HepG2 (cell line): ENCODE results near the gene ZNF488. TPM values are rescaled to one million over a fixed set of nuclear protein-coding genes. Genes with fewer than 3 reads are reported as not detected.

Source experiments
- ATAC-seq: fragments of 200-7000 bp; cut with Tn5 transposase; 3 replicates; pipeline ENCODE4 v1.9.1; 2020; ENCODE audit warnings: mild to moderate bottlenecking, moderate library complexity
- BruUV-seq: library from RNA; stranded (reverse); fragments of 400-500 nt; replicated peaks from 2 replicates; lab custom pipeline; 2021; lab: Mats Ljungman, UMichigan
- CTCF ChIA-PET: fragments of 300-600 bp; formaldehyde crosslinking; extraction: SDS; loops from one replicate; lab custom pipeline; 2021; ENCODE audit warnings: low total read pairs, inconsistent platforms, low intra/inter-chr PET ratio; lab: Yijun Ruan, JAX
- POLR2A ChIA-PET: fragments of 350-600 bp; sonication (Branson Sonifier 250); formaldehyde crosslinking; loops from one replicate; lab custom pipeline; 2020; ENCODE audit warnings: antibody characterized with exemption, inconsistent platforms; lab: Yijun Ruan, JAX
- DNase-seq: peaks from one replicate; pipeline ENCODE4 v3.0.0-alpha.2; 2015; ENCODE audit warnings: low spot score
- FAIRE-seq: peaks from 3 replicates; lab custom pipeline; 2011; peaks lifted over from hg19 to GRCh38; lab: Jason Lieb, UNC
- H2AFZ ChIP-seq: one replicate; pipeline ENCODE4 v1.6.1; 2011; ENCODE audit warnings: low read length, inconsistent platforms
- H3K27ac ChIP-seq: fragments of 300-600 bp; 3 replicates; pipeline ENCODE4 v1.8.0; 2011; ENCODE audit warnings: mixed run types, mild to moderate bottlenecking, mixed read lengths, low read length, inconsistent platforms; ENCODE audit not compliant: insufficient read depth; ENCODE audit errors: extremely low read length
- H3K27me3 ChIP-seq, 2 experiments: fragments of 200-600 bp in 1 of 2; 2 replicates in 1 of 2; 3 replicates in 1 of 2; pipeline versions ENCODE4 v1.6.0 to v1.8.0; 2011; ENCODE audit warnings: low read length in 2 of 2, mild to moderate bottlenecking in 2 of 2, moderate library complexity in 2 of 2, inconsistent platforms in 1 of 2; ENCODE audit not compliant: insufficient read depth in 2 of 2, control insufficient read depth in 1 of 2
- H3K36me3 ChIP-seq, 2 experiments: fragments of 200-600 bp in 1 of 2; replicated peaks in 1 of 2; 2 replicates in 1 of 2; 3 replicates in 1 of 2; pipeline versions ENCODE4 v1.5.1 to v1.8.0; 2011; ENCODE audit warnings: low read length in 2 of 2, inconsistent platforms in 1 of 2; ENCODE audit not compliant: insufficient read depth in 2 of 2, control insufficient read depth in 1 of 2
- H3K4me1 ChIP-seq: 2 replicates; pipeline ENCODE4 v1.5.1; 2012; ENCODE audit warnings: low read length, inconsistent platforms; ENCODE audit not compliant: insufficient read depth
- H3K4me2 ChIP-seq: 2 replicates; pipeline ENCODE4 v1.6.0; 2011; ENCODE audit warnings: low read depth, low read length, inconsistent platforms
- H3K4me3 ChIP-seq, 3 experiments: fragments of 200-600 bp in 1 of 3; sonication (generic), shearing (Covaris generic) in 1 of 3; replicated peaks in 1 of 3; 2 replicates each; pipeline ENCODE4 v1.5.1; 2011 to 2016; ENCODE audit warnings: low read length in 3 of 3, inconsistent platforms in 2 of 3, low read depth in 2 of 3, mild to moderate bottlenecking in 2 of 3, control low read depth in 1 of 3, mixed read lengths in 1 of 3; ENCODE audit not compliant: insufficient read depth in 1 of 3
- H3K79me2 ChIP-seq: one replicate; pipeline ENCODE4 v1.6.1; 2011; ENCODE audit warnings: low read length, inconsistent platforms; ENCODE audit not compliant: insufficient read depth
- H3K9ac ChIP-seq: 2 replicates; pipeline ENCODE4 v1.6.0; 2011; ENCODE audit warnings: mild to moderate bottlenecking, low read depth, low read length, inconsistent platforms; ENCODE audit not compliant: insufficient read depth
- H3K9me3 ChIP-seq: 2 replicates; pipeline ENCODE4 v1.5.1; 2012; ENCODE audit warnings: mild to moderate bottlenecking, low read length
- H4K20me1 ChIP-seq: 2 replicates; pipeline ENCODE4 v1.6.0; 2011; ENCODE audit warnings: inconsistent platforms, mild to moderate bottlenecking, low read length, moderate library complexity; ENCODE audit not compliant: insufficient read depth
- AHR ChIP-seq: IDR thresholded peaks from 2 replicates; pipeline ENCODE4 v1.6.1; 2018; ENCODE audit warnings: missing genetic modification reagents, missing compliant biosample characterization
- ASH2L ChIP-seq: fragments of 300-600, 200-600 bp; sonication (generic); IDR thresholded peaks from 2 replicates; pipeline ENCODE4 v1.7.0; 2017; ENCODE audit warnings: low read depth, mild to moderate bottlenecking, moderate library complexity, mixed read lengths, low read length; ENCODE audit not compliant: insufficient read length
- RXRA ChIP-seq: sonication (generic); formaldehyde crosslinking; IDR thresholded peaks from 2 replicates; pipeline ENCODE4 v1.5.1; 2020; ENCODE audit warnings: missing genetic modification reagents
- SMC3 ChIP-seq: IDR thresholded peaks from 2 replicates; pipeline ENCODE4 v1.6.1; 2011; ENCODE audit warnings: low read length, improper control_type of control experiment
- TRIM24 ChIP-seq: sonication (generic); formaldehyde crosslinking; IDR thresholded peaks from 2 replicates; pipeline ENCODE4 v1.8.0; 2022; ENCODE audit warnings: mild to moderate bottlenecking, missing genetic modification reagents
- ZFX ChIP-seq: sonication (generic); formaldehyde crosslinking; IDR thresholded peaks from 2 replicates; pipeline ENCODE4 v1.4.0; 2020; ENCODE audit warnings: mild to moderate bottlenecking, low read depth, missing genetic modification reagents, moderate library complexity
- ZNF724P ChIP-seq: sonication (generic); formaldehyde crosslinking; IDR thresholded peaks from 2 replicates; pipeline ENCODE4 v1.8.0; 2022; ENCODE audit warnings: missing genetic modification reagents, borderline replicate concordance
- ZNF761 ChIP-seq: sonication (generic); formaldehyde crosslinking; conservative IDR thresholded peaks from 2 replicates; pipeline ENCODE4 v1.4.0; 2020; ENCODE audit warnings: mild to moderate bottlenecking, missing genetic modification reagents
- ZNF775 ChIP-seq: sonication (generic); formaldehyde crosslinking; IDR thresholded peaks from 2 replicates; pipeline ENCODE4 v1.4.0; 2020; ENCODE audit warnings: missing genetic modification reagents, mild to moderate bottlenecking, moderate library complexity, borderline replicate concordance
- WGBS: methylation state at CpG from one replicate; pipeline ENCODE4 v1.1.6; 2017; ENCODE audit warnings: low lambda C conversion rate; 5-methylcytosine and 5-hydroxymethylcytosine counted together
- in situ Hi-C: cut with HindIII; loops from 2 replicates; pipeline ENCODE4 v1.10.0; 2017; ENCODE audit warnings: low pct_unique_long_range_greater_than_20kb; ENCODE audit not compliant: extremely low pct_ligation_motif_present
- intact Hi-C: fragments of 100-400 bp; cut with micrococcal nuclease; formaldehyde crosslinking; loops from one replicate; pipeline ENCODE4 v1.10.0; 2022; ENCODE audit not compliant: unreplicated experiment
- polyA plus RNA-seq, 8 experiments: library from polyadenylated mRNA; depleted of rRNA in 3 of 8; stranded (reverse) in 7 of 8; unstranded in 1 of 8; fragments of >200 nt; fragmentation: Illumina TruSeq in 4 of 8; extraction: Trizol in 4 of 8; gene quantifications; 2 replicates each; pipeline versions ENCODE4 v1.2.1 to v1.2.3, GENCODE V29; 2011 to 2016; ENCODE audit warnings: low read depth in 4 of 8, missing spikeins in 1 of 8, mixed read lengths in 1 of 8; ENCODE audit not compliant: insufficient read depth in 1 of 8
- total RNA-seq, 5 experiments: library from RNA; depleted of rRNA; stranded (reverse); fragments of >200 nt; fragmentation: Illumina TruSeq; extraction: Trizol; gene quantifications; 2 replicates each; pipeline ENCODE4 v1.2.3, GENCODE V29; 2016; ENCODE audit warnings: low read depth in 1 of 5
- TF ChIP-seq, protein P1 (sequence below), 2 experiments: fragments of 450-650 bp in 1 of 2; sonication (generic) in 1 of 2; formaldehyde crosslinking; IDR thresholded peaks; 2 replicates each; pipeline versions ENCODE4 v1.5.0 to v1.8.0; 2020 to 2022; ENCODE audit warnings: mild to moderate bottlenecking in 1 of 2, missing genetic modification reagents in 1 of 2
- TF ChIP-seq, protein P2 (sequence below): sonication (generic); formaldehyde crosslinking; IDR thresholded peaks from 2 replicates; pipeline ENCODE4 v1.8.0; 2022; ENCODE audit warnings: missing genetic modification reagents, mild to moderate bottlenecking, borderline replicate concordance
- TF ChIP-seq, protein P3 (sequence below): sonication (generic); formaldehyde crosslinking; IDR thresholded peaks from 2 replicates; pipeline ENCODE4 v1.4.0; 2020; ENCODE audit warnings: mild to moderate bottlenecking, missing genetic modification reagents
- TF ChIP-seq, protein P4 (sequence below): sonication (generic); formaldehyde crosslinking; IDR thresholded peaks from 2 replicates; pipeline ENCODE4 v1.4.0; 2020; ENCODE audit warnings: missing genetic modification reagents, mild to moderate bottlenecking, borderline replicate concordance
- TF ChIP-seq, protein P5 (sequence below), 2 experiments: sonication (generic) in 1 of 2; formaldehyde crosslinking in 1 of 2; IDR thresholded peaks; 2 replicates each; pipeline versions ENCODE4 v1.4.0 to v1.6.1; 2018 to 2020; ENCODE audit warnings: missing genetic modification reagents in 2 of 2, borderline replicate concordance in 1 of 2, low read depth in 1 of 2, mild to moderate bottlenecking in 1 of 2, missing biosample characterization in 1 of 2

ZNF488 gene
- total and polyA plus RNA-seq, 2 of the 13 experiments (the other 11 are each of a cell fraction or from before 2014, with no cell fraction given) = 0.13 to 0.15 TPM

DNA sequence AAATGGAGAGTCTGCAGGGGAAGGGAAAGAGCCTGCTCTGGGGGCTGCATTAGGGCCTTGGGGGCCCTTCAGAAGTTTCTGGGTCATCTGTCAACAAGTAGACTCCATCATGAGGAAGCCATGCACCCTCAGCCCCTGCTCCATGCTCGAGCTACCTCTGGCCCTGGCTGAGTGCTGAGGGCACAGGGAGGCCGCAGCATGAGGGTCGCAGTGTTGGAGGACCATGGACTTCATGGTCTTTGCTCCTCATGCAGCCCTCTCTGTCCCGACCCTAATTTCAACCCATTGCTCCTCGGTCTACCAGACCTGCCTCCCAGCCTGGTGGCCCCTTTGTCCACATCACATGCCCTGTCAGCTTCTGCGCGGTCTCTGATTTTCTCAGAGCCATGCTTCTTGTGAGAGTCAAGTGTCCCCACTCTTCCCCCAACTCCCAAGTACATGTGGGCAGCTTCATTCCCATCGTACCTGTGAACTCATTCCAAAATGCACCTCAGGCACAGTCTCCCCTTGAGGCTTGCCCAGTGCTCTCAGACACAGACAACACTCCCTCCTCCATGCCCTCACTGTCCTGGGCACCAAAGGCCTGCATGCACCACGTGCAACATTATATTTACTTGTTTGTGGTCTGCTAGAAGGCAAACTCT, 14.7 kb downstream of the ZNF488 start:
- no peak for TF ChIP-seq ZFX (CRISPR knock-in tag)
- TF ChIP-seq TRIM24 (CRISPR knock-in tag) = no peak
- TF ChIP-seq ZNF775 (CRISPR knock-in tag) = no peak
- TF ChIP-seq, protein P1, sequence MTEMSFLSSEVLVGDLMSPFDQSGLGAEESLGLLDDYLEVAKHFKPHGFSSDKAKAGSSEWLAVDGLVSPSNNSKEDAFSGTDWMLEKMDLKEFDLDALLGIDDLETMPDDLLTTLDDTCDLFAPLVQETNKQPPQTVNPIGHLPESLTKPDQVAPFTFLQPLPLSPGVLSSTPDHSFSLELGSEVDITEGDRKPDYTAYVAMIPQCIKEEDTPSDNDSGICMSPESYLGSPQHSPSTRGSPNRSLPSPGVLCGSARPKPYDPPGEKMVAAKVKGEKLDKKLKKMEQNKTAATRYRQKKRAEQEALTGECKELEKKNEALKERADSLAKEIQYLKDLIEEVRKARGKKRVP (CRISPR knock-in tag; IDR thresholded peaks at IDR 0.05) = no peak
- TF ChIP-seq, protein P2, sequence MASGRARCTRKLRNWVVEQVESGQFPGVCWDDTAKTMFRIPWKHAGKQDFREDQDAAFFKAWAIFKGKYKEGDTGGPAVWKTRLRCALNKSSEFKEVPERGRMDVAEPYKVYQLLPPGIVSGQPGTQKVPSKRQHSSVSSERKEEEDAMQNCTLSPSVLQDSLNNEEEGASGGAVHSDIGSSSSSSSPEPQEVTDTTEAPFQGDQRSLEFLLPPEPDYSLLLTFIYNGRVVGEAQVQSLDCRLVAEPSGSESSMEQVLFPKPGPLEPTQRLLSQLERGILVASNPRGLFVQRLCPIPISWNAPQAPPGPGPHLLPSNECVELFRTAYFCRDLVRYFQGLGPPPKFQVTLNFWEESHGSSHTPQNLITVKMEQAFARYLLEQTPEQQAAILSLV (CRISPR knock-in tag) = no peak
- TF ChIP-seq, protein P3, sequence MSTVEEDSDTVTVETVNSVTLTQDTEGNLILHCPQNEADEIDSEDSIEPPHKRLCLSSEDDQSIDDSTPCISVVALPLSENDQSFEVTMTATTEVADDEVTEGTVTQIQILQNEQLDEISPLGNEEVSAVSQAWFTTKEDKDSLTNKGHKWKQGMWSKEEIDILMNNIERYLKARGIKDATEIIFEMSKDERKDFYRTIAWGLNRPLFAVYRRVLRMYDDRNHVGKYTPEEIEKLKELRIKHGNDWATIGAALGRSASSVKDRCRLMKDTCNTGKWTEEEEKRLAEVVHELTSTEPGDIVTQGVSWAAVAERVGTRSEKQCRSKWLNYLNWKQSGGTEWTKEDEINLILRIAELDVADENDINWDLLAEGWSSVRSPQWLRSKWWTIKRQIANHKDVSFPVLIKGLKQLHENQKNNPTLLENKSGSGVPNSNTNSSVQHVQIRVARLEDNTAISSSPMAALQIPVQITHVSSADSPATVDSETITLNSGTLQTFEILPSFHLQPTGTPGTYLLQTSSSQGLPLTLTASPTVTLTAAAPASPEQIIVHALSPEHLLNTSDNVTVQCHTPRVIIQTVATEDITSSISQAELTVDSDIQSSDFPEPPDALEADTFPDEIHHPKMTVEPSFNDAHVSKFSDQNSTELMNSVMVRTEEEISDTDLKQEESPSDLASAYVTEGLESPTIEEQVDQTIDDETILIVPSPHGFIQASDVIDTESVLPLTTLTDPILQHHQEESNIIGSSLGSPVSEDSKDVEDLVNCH = no peak
- TF ChIP-seq ZNF724P = no peak
- no peak for TF ChIP-seq SMC3
- no peak for TF ChIP-seq ZNF761 (CRISPR knock-in tag)
- TF ChIP-seq, protein P4, sequence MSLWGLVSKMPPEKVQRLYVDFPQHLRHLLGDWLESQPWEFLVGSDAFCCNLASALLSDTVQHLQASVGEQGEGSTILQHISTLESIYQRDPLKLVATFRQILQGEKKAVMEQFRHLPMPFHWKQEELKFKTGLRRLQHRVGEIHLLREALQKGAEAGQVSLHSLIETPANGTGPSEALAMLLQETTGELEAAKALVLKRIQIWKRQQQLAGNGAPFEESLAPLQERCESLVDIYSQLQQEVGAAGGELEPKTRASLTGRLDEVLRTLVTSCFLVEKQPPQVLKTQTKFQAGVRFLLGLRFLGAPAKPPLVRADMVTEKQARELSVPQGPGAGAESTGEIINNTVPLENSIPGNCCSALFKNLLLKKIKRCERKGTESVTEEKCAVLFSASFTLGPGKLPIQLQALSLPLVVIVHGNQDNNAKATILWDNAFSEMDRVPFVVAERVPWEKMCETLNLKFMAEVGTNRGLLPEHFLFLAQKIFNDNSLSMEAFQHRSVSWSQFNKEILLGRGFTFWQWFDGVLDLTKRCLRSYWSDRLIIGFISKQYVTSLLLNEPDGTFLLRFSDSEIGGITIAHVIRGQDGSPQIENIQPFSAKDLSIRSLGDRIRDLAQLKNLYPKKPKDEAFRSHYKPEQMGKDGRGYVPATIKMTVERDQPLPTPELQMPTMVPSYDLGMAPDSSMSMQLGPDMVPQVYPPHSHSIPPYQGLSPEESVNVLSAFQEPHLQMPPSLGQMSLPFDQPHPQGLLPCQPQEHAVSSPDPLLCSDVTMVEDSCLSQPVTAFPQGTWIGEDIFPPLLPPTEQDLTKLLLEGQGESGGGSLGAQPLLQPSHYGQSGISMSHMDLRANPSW (CRISPR knock-in tag) = no peak
- no peak for TF ChIP-seq RXRA (CRISPR knock-in tag)
- TF ChIP-seq AHR (CRISPR knock-in tag) = no peak
- TF ChIP-seq, protein P5, sequence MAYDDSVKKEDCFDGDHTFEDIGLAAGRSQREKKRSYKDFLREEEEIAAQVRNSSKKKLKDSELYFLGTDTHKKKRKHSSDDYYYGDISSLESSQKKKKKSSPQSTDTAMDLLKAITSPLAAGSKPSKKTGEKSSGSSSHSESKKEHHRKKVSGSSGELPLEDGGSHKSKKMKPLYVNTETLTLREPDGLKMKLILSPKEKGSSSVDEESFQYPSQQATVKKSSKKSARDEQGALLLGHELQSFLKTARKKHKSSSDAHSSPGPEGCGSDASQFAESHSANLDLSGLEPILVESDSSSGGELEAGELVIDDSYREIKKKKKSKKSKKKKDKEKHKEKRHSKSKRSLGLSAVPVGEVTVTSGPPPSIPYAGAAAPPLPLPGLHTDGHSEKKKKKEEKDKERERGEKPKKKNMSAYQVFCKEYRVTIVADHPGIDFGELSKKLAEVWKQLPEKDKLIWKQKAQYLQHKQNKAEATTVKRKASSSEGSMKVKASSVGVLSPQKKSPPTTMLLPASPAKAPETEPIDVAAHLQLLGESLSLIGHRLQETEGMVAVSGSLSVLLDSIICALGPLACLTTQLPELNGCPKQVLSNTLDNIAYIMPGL (CRISPR knock-in tag; IDR thresholded peaks at IDR 0.05; ENCODE audit: borderline replicate concordance in 1 of 2, low read depth in 1 of 2) = no peak
- no peak for TF ChIP-seq ASH2L
- no peaks in the 10 kb centered on the region for H3K79me2 ChIP-seq
- BruUV-seq = no TSS peak
- CTCF ChIA-PET = no interaction called here
- H3K36me3 ChIP-seq = no peaks in the 10 kb centered on the region
- no peaks in the 10 kb centered on the region; the same call in 1 of the 2 replicates for H3K4me1 ChIP-seq
- ATAC-seq (no peak), DNase-seq (no peak), FAIRE-seq (no peak)
- no peak overlapping the region for H3K27ac ChIP-seq
- H3K27me3 ChIP-seq = peaks cover 0 to 4% of the 10 kb centered on the region in 2 experiments; a peak in 3 of 5 replicates
- H3K4me2 ChIP-seq = no peak overlapping the region
- intact Hi-C loops = no loop called here
- H3K4me3 ChIP-seq = no peak overlapping the region
- H3K9ac ChIP-seq = no peak overlapping the region
- no peaks in the 10 kb centered on the region for H3K9me3 ChIP-seq
- POLR2A ChIA-PET = no interaction called here
- H4K20me1 ChIP-seq = no peaks in the 10 kb centered on the region
- H2AFZ ChIP-seq = no peak overlapping the region
- 31% methylated on average over 6 of the region's 9 CpGs for WGBS
- in situ Hi-C loops = no loop called here
